Islet precursor cell (in vitro differentiated cells): ENCODE measurements around the gene NRAP.

Experiments used
- DNase-seq: peaks from one replicate; pipeline ENCODE4 v3.0.0-alpha.2; 2018

The NRAP gene

DNA sequence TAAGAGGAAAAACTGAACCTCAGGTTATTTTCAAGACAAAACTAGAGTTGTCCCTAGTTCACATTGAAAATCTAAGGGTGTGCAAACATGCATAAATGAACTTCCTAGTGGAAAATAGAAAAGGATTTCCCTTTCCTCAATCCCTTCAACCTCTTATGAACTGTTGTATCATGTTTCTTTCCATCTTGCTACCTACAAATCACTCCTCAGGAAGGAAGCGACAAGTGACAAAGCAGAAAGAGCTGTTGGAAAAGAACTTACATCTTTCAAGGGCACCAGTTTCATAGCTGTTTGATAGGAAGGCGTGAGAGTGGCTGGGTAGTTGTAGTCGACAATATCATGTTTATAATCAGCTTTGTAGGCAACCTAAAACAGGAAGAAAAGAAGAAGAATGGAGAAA, 23.9 kb downstream of the NRAP start:
- no peak for DNase-seq

DNA sequence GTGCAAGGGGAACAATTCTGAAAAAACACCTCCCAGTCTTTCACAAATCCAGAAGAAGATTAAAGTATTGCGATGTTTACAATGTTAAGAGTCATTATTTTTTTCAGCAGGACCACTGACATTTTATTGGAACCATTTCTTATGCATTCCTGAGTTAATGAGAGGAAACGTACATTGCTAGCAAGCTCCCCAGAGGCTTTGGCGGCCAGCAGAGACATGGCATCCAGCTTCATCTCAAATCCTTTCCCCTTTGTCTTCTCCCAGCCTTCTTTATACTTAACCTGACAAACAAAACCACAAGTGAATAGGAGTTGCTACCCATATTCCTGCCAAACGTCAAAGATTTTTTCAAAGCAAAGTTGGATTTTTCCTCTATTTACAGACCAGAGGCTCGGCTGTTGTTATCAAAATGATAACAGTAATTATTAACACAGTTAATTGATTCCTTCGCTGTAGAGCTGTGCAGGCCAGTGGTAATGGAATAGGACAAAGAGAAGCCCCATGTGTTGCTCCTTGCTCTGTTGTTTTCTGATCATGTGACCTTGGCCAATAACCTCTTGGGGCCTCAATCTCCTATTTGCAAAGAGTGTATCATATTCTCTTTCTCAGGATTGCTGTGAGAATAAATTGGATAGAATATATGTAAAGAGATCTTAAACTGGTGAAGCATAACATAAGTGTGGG, 32.0 kb downstream of the NRAP start:
- DNase-seq = no peak

DNA sequence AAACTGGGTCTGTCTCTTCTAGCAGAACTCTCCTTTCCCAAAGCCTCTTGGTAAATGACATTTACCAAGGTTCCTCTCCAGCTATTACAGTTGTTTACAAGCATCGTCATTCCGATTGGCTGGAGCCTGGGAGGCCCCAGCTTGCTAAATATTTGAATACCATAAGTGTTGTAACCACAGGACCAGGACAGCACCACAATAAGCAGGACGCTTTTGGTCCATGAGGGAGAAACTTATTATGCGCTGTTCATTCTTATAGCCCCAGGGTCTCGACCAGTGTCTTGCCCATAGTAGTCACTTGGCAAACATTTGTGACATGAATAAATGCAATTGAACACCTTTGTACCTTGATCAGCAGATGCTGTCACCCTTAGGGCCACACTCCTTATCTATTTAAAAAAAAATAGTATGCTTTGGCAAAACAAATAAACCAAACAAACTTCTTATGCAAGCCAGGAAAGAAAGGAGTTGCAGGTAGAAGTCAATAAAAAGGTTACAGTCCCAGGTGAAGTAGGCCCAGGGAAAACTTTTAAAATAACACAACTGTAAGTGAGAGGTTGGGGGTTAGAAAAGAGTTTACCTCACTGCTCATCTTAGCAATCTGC, 32.8 kb downstream of the NRAP start:
- DNase-seq = no peak

DNA sequence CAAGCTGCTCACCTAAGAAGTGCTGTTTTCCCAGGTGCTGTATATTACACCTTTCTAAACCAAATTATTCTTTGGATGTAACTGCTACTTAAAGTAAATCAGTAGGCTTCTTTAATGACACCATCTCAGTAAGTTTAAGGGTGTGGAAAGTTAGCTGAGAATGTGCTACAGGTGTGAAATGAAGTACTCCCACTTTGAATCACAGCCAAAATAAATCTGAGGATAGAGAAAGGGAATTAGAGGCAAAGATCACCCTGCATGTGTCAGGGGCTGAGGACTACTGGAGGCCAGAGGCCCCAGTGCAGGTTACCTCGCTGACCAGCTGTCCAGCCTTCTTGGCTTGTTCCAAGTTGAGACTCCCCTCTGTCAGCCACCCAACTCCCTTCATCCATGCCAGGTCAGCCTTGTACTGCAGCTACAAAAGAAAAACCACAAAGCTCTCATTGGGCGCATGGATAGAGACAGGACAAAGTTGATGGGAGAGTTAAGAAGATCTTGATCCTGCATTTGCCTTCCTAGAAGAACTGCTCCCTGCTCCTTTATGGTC, 35.2 kb downstream of the NRAP start:
- DNase-seq = no peak

DNA sequence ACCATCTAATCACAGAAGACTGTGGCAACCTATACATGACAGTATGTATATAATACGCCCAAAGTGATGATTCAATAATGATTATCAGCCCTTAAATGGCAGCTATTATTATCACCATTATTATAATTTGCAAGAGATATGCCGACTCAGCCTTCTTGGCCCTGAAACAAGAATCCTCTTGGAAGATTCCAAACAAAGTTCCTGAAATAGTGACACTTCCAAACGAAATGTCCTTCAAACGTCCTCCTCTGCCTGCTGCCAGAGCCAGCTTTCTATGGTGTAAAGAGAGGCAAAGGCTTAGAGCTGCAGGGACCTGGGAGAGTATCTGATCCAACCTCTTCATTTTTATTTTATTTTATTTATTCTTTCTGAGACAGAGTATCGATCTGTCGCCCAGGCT, 36.0 kb downstream of the NRAP start:
- DNase-seq = no peak

DNA sequence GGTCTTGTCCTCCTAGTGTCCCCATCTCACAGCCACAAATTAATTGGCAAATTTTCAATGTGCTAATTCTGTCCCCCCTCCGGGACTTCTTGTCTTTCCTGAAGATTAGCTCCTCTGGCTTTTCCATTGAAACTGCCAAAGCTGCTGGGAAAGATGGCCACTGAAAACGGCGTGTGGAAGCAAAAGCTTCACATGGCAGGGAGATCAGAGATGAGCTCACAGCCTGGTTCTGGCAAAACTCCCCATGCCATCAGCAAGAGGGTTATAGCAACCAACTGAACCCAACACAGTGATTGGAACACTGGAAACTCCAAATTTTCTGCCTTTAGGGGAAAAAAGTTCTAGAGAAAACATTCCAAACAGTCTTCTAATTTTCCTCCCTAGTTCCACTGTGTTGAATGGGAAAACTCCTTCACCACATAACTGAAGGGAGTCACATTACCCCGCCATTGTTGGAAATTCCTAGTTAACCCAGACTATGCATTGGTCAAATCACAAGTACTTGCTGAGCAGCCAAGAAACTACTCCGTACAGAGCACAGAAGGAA, 37.0 kb downstream of the NRAP start:
- no peak for DNase-seq

DNA sequence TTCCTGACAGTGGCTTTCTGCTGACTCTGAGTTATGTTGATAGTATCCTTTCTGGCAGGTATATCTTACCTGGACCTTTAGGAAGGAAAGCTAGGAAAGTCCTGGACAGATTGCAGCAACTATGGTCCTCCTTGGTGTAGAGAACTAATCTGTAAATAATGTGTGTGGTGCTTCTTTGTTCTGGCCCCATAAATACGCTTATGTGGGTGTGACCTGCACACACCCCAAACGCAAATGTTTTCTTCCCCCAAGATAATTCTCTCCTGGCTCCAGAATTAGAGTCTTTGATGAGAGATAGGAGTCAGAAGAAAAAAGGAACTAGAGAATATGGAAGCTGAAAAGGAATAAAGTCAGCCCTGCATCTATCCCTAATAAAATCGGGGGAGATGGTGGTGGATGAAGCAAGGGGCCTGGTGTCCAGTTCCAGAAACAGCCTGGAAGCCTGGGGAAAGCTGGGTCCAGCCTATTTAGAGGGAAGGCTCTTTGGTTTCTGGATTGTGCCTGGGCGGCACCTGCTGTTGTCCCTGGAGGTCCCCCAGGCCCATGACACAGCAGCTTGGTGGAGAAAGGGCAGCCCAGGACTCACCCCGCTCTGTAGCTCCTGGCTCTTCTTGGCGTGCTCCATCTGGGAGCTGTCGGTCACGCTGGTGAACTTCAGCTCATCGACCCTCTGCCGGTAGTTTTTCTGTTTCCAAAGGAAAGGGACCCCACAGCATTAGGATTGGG, 38.2 kb downstream of the NRAP start:
- no peak for DNase-seq

DNA sequence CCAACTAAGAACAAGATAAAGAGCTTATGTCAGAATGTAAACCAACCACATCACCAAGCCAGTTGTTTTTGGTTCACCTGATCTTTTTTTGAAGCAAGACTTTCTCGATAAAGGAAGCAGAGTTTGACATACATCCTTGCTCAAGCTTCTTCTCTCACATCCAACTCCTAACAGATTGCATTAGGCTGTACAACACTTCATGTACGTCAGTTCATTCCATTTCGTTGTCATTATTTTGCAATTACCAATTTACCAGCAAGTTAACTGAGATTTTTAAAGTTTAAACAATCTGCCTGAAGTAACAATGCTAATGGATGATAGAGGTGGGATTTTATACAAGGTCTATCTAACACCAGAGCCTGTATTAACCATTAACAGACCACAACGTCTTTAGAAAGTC, 41.0 kb downstream of the NRAP start:
- DNase-seq = no peak

DNA sequence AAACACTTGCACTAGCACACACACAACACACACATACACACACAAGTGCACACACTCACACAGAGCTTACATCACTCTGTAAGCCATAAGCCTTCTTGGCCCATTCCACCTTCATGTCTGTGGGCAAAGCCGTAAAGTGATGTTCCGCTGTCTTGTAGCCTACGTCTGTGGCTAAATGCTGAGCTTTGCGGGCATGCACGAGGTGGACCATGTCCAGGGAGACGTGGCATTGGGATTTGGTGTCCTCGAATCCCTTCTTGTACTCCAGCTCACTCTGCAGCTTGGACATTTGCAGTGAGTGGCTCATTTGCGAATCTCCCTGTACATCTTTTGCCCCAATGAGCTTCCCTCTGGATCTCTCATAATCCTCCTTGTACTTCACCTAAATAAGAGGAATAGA, 42.0 kb downstream of the NRAP start:
- no peak for DNase-seq

DNA sequence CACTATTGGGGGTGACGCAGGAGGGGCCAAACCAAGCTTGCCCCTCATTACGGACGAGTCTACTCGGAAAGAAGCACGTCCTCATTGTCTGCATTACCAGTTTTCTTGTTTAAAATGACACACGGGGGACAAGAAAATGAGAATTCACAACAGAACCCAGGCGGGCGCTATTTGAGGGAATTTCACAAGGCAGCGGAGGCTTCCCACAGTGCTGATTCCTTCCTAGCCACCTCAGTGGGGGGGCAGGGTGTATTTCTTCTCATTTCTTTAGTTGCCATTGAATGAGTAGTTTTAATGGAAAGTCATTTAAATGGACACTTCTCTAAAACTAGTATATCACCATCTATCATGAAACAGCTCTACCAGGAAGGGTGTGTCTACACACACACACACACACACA, 42.9 kb downstream of the NRAP start:
- DNase-seq = no peak

DNA sequence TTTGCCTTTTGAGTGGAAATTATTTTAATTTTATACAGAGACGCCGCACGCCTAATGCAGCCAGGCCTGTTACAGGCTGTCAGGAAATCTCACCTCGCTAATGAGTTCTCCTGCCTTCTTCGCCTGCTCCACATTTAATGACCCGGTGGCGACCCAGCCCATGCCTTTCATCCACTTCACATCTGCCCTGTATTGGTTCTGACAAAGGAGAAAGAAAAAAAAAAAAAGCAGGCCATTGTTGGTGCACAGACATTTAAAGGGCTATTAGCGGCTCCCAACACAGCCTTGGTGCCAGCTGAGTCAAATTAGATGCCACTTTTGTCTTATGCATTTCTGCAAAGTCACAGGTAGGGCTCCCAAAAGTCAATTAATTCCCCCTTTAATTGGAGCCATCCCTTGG, 43.3 kb downstream of the NRAP start:
- no peak for DNase-seq

DNA sequence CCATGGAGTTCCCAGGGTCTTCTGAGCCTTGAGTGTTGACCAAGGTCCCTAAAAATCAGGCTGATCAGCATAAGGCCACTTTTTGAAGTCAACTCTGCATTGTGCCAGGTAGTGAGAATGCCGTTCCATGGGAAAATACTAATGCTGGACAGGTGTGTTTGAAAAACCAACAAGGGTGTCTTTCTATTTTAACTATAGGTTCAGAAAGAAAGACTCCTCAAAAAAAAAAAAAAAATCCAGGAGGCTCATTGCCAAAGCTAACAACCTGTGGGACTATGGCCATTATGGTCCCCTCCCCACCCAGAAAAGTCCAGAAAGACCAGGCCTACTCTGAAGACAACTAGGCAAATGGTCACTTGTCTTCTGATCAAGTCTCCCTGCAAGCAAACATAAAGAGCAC, 44.4 kb downstream of the NRAP start:
- DNase-seq = no peak

DNA sequence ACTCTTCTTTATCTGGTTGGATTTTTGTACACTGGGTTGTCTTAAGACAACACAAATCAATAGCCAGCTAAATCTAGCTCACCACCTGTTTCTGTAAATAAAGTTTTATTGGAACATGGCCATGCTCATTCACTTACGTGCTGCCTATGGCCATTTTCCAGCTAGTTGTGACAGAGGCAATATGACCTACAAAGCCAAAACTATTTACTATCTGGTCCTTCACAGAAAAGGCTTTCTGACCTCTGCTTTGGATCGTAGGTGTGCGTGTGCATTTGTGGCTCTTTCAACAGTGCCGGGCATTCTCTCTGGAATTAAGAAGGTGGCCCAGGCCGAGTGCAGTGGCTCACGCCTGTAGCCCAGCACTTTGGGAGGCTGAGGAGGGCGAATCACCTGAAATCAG, 45.5 kb downstream of the NRAP start:
- DNase-seq = no peak

DNA sequence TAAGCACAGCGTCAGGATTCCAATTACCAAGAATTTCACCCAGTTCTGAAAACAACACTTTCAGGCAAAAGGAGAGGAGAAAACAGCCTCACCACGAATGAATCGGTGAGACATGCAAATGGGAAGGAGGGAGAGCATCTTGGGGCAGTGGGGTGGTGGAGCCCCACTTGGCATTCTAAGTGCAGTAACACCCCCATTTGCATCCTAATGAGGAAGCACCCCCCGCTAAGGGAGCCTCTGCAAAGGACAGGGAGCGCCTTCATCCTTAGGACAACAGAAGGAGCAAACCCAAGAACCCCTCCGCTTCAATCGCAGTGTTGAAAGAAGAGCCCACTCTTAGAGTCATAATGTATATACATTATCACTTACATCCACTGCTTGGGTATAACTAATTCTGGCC, 46.8 kb downstream of the NRAP start:
- DNase-seq = no peak

DNA sequence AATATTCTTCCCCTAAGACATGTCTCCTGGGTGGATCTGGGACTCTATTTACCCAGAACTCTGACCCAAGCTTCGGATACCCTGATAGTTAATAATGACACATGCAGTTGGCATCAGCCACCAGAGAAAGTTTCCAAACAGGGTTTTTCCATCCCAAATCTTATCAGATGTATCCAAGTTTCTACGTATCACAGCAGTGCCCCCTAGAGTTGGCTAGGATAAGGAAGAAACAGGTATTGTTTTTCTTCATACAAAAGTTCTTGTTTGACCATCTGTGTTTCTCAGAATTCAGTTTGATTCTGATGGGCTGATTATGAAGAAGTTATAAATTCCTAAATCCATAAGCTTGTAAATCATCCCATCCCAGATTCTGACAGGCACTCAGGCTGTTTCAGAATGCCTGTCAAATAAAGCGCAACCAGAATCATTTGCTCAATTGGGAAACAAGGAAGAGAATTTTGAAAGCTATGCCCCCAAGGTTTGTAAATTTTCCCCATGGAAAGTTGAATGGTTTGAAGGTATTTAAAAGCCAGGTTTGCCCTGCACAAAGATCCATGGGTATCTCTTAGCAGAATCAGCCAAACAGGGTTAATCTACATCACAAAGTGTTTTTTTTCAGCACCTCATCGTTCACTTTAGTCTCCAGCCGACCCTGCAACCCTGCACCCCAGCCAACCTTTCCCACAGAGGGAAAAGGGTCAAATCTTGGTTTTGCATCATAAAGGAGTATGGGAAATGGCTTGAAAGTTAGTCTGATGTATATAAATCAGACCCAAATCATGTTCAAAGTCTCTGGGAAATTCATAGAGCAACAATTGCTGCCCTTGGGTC, 47.4 kb downstream of the NRAP start:
- no peak for DNase-seq

DNA sequence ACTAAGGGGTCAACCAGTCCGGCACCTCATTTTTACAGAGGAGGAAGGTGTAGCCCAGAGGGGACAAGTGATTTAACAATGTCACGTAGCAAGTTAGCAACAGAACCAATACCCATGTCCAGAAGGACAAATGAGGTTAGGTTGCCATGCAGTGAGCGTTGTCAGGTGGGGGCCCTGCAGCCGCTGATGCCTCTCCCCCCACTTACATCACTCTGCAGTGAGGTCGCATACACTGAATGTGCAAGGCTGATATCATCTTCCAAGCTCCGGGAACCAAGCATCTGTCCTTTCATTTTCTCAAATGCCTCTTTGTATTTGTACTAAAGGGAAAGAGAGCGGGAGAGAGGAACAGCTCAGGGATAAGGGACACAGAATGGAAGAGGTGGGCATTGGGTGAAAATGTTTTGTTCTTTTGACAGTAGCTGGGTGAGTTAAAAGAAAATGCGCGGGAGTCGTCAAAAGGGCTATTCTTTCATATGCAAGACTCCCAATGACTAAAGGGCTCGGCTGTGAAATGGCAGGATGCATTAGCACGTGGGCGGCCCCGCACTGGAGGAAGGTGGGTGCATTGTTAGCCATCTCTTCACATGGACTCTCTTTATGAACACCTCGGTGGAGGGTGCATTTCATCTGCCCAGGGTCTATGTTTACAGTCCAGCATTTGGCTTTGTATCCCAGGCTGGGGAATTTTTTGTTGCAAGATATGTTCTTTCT, 49.7 kb downstream of the NRAP start:
- DNase-seq = no peak

DNA sequence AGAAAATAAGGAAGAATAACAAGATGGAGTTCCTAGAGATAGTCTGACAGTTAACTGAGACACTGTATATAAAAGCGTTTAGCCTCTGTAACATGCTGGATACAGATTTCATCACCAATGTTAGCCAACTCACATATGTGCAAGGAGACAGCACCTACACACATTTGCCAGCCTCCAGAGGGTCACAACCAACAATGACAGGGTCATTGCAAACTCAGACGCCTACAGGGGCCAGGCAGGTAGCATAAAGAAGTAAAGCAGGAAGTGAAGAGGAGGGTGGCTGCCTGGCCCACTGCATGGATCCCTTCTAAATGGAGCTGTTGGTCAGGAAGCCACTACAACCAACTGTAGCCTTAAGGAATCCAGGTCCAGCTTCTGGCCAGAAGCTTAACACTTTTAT, 50.4 kb downstream of the NRAP start:
- DNase-seq = no peak

DNA sequence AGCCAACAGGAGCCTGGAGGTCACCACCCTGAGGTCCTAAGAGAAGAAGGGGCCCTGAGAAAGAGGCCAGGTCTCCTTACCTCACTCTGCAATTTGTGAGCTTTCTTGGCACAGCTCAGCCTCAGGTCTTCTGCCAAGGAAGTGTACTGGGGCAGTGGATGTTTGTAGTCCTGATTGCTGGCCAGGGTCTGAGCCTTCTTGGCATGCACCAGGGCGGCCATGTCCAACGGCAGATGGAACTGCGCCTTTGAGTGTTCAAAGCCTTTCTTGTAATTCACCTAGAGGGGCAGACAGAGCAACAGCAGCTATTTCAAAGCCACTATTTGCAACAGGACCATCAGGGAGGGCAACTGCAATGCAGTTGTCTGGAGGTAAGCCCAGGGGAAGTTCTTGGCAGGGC, 51.7 kb downstream of the NRAP start:
- no peak for DNase-seq

DNA sequence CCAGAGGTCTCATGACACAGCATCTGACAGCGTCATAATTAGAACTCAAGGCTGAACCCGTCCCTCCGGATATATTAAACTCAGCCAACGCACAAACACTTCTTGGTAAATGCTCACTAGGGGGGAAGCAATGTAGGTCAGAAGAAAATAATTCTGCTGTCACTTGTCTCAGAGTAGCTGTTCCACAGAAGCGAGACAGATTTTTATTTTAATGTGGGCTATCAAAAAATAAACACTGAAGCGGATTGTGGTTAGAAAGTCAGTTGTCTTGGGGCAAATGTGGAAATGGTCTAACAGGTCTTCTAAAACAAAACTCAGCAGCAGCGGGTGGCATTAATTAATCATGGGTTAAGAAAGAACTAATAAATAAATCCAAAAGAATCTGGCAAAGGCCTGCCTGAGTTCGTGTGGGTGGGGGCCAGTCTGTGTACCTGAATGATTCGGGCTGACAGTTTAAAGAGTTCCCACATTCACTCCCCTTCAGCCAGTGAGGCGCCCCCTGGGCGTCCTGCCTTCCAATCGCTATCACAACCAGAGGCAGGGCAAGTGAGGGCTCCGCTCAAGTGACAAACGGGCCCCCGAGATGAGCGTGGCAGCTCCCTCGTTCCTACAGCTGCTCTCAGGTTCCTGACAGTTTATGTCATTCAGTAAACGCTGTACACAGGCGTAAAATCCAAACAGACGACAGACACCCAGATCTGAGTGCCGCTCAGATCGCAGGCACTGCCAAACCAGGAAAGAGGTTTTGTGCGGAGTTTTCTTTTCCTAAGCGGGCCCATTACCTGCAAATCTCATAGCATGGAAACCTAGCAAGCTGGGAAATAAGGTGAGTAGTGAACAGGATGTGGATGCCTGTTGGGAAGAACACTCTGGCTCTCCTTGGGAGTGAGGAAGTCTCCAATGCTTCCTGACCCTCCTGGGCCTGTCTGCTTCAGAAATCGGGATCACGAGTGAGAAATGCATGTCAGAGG, 52.9 kb downstream of the NRAP start:
- DNase-seq = peak; percentile 57

DNA sequence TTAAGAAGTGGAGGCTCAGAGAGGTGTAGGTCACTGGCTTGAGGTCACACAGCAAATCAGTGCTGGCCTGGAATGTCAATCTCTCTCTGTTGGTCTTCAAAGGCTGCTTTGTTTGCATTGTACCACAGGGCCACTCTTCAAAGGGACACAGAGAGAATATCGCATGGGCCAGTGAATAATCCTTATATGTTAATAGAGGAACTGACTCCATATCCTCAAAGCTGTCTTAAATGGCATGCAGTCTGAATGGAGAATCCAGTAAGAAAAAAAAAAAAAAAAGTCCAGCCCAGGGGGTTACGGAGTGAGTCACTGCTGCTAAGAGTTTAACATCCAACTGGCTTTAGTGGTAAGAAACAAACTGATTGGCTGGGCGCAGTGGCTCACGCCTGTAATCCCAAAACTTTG, 54.1 kb downstream of the NRAP start:
- DNase-seq = peak; percentile 65
